NCI-H82 treated with DMSO at 0.1 percent for 48 hours (cell line): ENCODE results near the gene SCNN1B.

Experiments used
- DNase-seq: peaks from one replicate; lab custom pipeline; 2025; ENCODE audit not compliant: unreplicated experiment; lab: John Stamatoyannopoulos, UW

The SCNN1B gene

DNA sequence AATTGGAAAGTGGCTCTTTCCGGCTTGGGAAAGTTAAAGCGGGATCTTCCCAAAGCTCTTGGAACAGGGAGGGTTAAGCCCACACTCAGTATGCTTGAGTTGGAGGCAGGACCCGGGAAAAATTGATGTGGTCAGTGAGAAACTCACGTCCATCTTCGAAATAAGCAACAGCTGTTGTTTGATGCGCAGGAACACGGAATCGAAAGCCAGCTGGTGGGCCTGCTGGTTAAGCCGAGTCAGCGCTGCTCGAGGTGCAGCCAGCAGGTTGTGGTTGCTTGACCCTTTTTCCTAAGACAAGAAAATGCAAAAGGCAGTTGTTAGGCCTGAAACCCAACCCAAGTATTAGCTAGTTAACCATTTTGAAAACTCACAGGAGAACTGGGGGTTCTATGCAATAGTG, 101.4 kb downstream of the SCNN1B start:
- peak; percentile 72 for DNase-seq

DNA sequence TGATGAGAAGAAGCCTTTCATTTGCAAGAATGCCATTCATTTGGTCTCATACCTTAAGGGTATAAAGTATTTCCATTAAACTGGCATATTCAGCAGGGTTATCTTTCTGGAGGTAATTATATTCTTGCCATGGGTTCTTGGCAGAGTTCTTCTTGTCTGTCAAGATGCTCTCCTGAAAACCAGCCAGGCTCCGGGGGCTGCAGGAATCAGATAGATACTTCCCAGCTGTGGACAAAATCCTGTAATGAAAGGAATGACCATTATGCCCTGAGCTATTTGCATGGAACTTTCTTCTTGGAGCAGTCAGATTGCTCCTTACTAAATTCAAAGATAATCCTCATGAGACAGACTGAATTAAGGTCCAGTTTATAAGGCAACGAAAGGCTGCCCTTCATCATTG, 103.9 kb downstream of the SCNN1B start:
- DNase-seq: no peak

DNA sequence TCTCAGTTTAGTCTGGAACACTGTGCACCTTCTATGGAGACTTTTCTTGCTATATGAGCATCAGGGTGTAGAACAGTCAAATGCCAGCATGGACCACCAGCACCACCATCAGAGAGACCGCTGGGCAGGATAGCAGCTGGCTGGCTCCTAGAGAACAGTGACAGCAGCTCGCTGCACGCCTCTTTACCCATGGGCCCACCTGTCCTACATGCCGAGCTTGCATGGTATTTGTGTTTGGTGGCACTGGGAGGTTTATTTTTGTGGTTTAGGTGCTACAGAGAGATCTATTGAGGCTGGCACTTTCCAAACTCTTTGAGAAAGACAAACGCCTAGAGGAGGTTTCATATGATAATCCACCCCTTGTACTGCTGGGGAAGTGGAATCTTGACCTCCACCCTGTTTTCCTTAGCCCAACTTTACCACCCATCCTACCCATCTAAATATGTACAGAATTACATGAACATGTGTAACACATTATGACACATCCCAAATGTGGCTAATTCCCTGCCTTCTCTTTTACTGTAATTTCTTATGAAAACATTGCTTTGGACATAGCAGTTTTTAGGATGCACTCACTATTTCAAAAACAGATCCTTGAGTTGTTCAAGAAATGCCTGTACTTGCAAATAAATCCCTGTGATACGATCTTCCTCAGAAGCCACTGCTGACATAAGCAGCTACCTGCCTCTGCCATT, 104.6 kb downstream of the SCNN1B start:
- no peak for DNase-seq

DNA sequence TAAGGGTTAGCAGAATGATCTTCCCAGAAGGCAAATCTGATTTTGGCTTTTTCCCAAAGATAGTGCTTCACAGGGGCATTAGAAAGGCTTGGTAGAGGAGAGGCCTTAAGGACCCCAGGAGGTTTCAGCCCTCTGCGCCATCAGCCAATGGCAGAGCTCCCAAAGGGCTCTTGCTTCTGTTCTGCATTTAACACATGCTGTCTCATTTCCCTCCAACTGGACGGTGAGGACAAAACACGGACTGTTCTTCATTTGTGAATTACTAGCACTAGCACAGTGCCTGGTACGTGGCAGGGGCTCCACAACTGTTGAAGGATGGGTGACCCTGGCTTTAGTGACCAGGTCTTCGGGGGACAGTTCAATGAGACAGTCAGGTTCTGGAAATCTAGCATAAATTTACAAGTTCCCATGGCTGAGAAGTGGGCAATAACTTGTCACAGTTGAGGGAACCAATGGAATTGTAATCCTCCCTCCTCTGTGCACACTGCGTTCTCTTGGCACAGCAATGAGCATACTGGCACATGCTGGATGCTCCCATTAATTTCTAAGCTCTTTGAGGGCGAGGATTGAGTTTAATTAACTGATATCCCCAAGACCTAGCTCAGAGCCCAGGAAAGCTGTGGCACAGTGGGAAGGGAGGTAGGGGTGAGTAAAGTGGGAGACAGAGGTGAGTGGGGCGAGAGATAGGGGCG, 105.5 kb downstream of the SCNN1B start:
- no peak for DNase-seq

DNA sequence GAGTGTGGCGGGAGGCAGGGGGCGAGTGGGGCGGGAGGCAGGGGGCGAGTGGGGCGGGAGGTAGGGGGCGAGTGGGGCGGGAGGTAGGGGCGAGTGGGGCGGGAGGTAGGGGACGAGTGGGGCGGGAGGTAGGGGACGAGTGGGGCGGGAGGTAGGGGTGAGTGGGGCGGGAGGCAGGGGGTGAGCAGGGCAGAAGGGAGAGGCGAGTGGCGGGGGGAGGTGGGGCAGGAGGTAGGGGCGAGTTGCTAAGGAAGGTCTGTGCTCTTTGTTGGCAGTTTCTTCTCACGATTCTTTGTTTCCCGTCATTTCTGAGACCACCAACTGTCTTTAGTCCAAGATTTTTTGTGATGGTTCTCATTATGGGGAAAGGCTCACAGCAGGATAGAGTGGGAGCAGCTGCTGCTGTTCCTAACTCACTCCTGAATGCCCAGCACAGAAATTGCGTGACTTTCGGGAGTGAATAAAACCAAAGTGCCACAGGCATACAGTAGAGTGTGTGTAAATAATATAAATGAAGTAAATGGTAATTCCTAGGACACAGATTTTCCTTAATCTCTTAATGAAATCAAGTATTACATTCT, 106.2 kb downstream of the SCNN1B start:
- DNase-seq: no peak

DNA sequence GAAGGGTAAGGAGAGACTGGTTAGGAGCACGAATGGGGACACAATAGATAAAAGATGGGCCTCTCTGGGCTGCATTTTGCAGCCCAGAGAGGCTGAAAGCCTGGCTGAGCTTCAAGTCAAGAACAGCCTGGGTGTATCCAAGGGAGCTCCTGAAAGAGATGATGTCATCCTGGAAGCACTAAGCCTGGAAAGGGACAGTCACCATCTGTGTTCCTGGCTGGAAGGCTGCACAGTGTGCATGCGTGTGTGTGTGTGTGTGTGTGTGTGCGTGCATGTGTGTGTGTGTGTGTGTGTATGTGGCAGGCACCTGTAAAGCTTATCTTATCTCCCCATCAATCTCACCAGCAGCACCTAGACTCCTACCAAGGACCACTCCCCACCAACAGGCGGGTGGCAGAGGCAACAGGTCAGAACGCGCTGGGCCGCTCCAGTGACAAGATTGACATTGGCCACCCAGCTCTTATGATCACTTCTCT, 106.8 kb downstream of the SCNN1B start:
- DNase-seq: peak; percentile 85

DNA sequence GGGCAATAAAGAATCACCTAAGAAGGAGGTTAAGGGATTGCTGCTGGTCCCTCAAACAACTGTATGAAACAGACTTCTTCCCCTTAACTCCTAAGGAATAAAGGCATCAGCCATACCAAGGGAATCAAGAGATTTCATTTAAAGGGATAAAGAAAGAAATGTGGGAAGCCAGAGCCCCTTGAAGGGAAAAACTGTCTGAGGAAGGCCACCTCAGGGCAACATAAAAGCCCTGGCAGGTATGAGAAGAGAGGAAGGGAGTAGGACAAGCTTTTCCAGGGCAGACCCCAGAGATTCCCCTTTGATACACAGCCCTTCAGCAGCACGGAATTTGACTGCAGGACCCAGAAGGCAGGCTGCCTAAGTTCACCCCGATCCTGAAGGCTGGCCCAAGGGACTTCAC, 107.4 kb downstream of the SCNN1B start:
- no peak for DNase-seq

DNA sequence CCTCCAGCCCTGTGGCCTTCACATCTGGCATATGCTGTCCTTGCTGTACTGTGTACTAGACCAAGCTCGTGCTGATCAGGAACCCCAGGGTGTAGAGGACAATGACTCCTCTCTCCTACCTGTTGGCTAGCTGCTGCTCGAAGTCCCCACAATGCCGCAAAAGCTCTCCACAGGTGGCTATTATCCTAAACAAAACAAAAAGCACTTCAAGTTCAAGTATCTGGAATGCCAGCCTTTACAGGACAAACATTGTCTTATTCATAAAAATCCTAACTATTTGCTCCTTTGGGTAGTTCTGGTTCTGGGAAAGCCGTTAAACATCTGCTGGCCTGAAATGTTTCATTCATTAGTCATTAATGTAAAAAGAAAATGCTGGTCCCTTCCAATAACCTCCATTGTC, 108.1 kb downstream of the SCNN1B start:
- DNase-seq: no peak

DNA sequence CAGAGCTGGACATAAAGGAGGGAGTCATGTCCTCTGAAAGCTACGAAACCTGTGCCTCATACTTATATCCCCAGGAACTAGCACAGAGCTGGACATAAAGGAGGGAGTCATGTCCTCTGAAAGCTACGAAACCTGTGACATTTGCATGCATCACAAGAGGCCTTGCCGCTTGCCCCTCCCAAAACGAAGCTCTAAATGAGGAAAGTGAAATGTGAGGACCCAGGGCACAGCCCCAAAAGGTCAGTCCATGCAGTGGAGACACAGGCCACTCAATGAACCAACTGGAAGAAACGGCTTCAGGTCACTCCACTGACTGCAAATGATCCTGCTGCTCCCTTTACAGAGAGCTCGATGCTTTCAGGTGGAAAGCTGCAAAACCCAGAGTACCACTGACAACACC, 112.6 kb downstream of the SCNN1B start:
- DNase-seq: no peak

DNA sequence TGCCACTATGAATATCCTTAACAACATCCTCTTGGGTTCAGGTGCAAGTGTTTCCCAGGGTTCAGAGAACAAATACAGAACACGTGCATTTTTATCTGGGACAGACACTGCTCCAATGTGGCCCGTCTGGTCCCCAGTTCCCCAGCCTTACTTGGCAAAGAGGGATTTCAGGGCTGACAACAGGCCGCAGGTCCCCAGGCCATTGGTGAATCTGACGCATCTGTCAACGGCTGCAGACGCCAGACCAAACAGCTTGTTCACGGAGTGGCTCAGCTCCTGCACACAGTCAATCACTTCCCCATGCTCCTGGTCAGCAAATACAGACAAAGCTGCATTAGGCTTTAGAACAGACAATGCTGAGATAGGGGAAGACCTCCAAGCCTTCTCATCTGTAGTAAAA, 114.7 kb downstream of the SCNN1B start:
- no peak for DNase-seq

DNA sequence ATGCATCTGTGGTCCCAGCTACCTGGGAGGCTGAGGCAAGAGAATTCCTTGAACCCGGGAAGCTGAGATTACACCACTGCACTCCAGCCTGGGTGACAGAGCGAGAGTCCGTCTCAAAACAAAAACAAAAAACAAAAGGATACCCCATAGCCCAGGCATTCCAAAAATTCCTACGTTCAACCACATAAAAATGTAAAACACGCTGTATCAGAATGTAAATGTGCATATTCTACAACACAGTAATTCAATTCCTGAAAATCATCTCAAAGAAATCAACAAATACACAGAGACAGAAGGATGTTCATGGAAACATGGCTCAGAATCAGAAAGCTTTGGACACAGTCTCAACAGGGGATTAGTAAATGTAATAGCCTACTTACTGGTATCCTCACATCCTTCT, 117.9 kb downstream of the SCNN1B start:
- DNase-seq: no peak

DNA sequence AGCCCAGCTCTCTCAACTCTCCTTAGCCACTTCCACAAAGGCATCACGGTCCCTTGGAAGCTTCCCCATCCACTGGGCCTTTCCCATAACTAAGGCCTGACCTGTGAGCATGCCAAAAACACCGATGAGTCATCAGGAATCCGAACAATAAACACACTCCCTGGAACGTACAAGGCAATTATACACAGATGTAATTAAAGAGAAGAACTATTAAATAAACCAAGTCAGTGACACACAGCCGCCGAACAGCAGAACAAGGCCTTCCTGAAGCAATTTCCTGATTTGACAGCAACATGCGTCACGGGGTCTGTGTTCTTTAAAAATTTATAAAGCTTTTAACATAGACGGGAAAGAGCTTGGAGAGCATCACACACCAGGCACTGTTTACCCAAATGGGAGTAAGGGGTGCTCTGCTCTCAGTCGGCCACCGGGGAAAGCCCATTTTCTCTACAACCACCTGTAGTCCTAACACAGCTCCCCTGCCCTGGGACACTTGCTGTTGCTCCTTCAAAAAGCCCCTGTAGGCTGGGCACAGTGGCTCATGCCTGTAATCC, 121.5 kb downstream of the SCNN1B start:
- no peak for DNase-seq

DNA sequence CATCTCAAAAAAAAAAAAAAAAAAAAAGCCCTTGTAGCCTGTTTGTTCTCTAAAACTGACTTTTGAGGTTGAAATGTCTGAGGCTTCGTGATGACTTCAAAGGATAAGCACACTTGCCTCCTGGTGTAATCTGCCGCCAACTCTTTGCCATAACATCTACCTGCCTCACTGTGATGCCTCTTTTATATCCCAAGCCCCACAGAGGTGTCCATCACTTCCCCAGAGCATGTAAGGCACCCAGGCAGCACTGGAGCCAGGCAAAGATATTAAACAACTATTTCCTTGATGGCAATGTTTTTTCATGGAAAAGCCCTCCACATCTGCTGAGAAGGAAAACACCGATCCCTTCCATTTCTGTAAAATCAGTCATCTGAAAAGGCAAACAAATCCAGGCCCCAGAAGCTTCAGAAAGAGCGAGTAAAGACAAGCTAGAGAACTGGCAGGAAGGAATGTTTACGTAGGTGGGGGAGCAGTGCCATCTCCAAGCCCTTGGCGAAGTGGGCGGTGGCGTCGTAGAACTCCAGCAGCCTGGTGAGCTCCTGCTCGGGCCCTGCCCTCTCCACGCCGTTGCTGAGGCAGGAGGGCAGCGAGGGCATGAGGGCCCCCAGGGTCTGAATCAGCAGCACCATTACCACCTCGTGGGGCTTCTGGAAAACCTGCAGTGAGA, 122.3 kb downstream of the SCNN1B start:
- no peak for DNase-seq

DNA sequence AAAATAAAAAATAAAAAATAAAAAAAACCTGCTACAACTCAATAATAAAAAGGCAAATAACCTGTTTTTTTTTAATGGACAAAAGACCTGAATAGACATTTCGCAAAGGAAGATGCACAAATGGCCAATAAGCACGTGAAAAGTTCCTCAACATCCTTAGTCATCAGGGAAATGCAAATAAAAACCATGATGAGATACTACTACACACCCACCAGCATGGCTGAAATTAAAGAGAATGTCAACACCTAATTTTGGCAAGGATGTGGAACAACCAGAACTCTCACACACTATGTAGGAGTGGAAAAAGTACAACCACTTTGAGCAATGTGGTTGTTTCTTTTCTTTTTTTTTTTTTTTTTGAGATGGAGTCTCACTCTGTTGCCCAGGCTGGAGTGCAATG, 126.2 kb downstream of the SCNN1B start:
- no peak for DNase-seq
